Measurements from ENCODE around the gene RASL11A. TPM values are rescaled to one million over a fixed set of nuclear protein-coding genes. Genes with fewer than 3 reads are reported as not detected.

RASL11A gene
- total and polyA plus RNA-seq, 8 donors: 10.3 to 12.6 (median 12.2) TPM

DNA sequence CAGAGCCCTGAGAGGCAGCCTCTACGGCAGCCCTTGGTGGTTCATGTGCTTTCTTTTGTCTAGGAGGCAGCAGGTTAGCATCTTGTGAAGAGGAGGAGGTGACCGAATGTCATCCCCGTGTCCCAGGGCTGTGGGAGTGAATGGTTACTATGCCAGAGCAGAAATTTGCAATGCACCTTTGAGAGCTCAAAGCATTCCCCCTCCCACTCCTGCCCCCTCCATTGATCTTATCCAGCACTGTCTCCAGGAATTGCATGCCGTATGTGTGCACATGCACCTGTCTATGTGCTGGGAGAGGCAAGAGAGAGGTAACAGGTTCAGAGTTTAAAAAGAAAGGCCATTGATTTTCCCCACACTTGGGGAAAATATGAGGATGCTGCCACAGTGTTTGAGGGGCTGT lies 10.2 kb downstream of the RASL11A start:
- Histone ChIP-seq H3K4me1 (no peaks in the 10 kb centered on the region), H3K27me3 (no peaks in the 10 kb centered on the region), H3K9me3 (no peaks in the 10 kb centered on the region), H3K27ac (no peak overlapping the region), H3K36me3 (no peaks in the 10 kb centered on the region), H3K4me3 (no peak overlapping the region)
- intact Hi-C loops (cut with DNase I): no loop called here
- DNase-seq (no peak), ATAC-seq (no peak)
- no peak for TF ChIP-seq CTCF (IDR thresholded peaks at IDR 0.05)

GRCh38 chr13:27281420-27281819 lies 10.8 kb downstream of the RASL11A start:
- intact Hi-C loops (cut with DNase I): no loop called here
- no peaks in the 10 kb centered on the region for H3K9me3 ChIP-seq
- no peak for TF ChIP-seq CTCF (IDR thresholded peaks at IDR 0.05)
- H3K27ac ChIP-seq: no peak overlapping the region
- ATAC-seq (no peak), DNase-seq (no peak)
- no peaks in the 10 kb centered on the region for H3K27me3 ChIP-seq
- no peaks in the 10 kb centered on the region for H3K36me3 ChIP-seq
- no peaks in the 10 kb centered on the region for H3K4me1 ChIP-seq
- H3K4me3 ChIP-seq: no peak overlapping the region

- DNase-seq (no peak), ATAC-seq (peak; percentile 90)
- Histone ChIP-seq H3K27ac (no peak overlapping the region), H3K9me3 (no peaks in the 10 kb centered on the region), H3K4me1 (no peaks in the 10 kb centered on the region), H3K27me3 (no peaks in the 10 kb centered on the region), H3K4me3 (no peak overlapping the region), H3K36me3 (no peaks in the 10 kb centered on the region)
- intact Hi-C loops (cut with DNase I): no loop called here
- peak in 1 of 2 donors; percentile 22 for TF ChIP-seq CTCF (IDR thresholded peaks at IDR 0.05)
Measured at GRCh38 chr13:27283906-27284493, 13.4 kb downstream of the RASL11A start.

GRCh38 chr13:27288392-27288791 lies 17.8 kb downstream of the RASL11A start:
- Histone ChIP-seq H3K4me3 (no peak overlapping the region), H3K9me3 (no peaks in the 10 kb centered on the region), H3K4me1 (no peaks in the 10 kb centered on the region), H3K27ac (no peak overlapping the region), H3K27me3 (no peaks in the 10 kb centered on the region), H3K36me3 (no peaks in the 10 kb centered on the region)
- TF ChIP-seq CTCF (IDR thresholded peaks at IDR 0.05): no peak
- intact Hi-C loops (cut with DNase I): no loop called here
- DNase-seq (no peak), ATAC-seq (no peak)

DNA sequence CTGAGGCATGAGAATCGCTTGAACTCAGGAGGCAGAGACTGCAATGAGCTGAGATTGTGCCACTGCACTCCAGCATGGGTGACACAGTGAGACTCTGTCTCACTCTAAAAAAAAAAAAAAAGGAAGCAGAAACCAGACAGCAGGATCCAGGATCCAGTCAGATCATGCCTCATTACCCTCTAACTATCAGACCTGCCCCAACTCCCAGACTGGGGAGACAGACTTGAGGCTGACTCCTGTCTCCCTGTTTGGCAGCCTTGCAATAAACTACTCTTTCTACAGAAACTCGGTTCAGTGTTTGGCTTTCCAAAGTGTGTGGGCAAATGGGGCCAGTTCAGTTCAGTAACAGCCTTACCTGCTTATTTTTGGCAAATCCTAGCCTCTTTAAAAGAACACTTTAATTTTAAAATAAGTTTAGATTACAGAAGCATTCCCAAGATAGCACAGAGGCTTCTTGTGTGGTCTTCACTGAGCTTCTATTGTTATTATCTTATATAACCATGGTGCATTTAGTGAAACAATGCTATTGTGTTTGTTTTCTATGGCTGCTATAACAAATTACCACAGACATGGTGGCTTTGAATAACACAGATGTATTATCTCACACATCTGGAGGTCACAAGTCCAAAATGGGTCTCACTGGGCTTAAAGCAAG lies 18.5 kb downstream of the RASL11A start:
- no peak for TF ChIP-seq CTCF (IDR thresholded peaks at IDR 0.05)
- DNase-seq (no peak), ATAC-seq (no peak)
- intact Hi-C loops (cut with DNase I): no loop called here
- no peak overlapping the region for H3K4me3 ChIP-seq
- no peaks in the 10 kb centered on the region for H3K4me1 ChIP-seq
- no peaks in the 10 kb centered on the region for H3K27me3 ChIP-seq
- H3K9me3 ChIP-seq: no peaks in the 10 kb centered on the region
- H3K36me3 ChIP-seq: no peaks in the 10 kb centered on the region
- H3K27ac ChIP-seq: no peak overlapping the region

Data from left lung (tissue), 10 donors.